Measurements from ENCODE around the gene UBR2.
A peak's percentile ranks its signal among the peaks of the same experiment; 100 is the strongest.
"Not testable (repeated sequence)": the region's sequence is repeated elsewhere in the genome, so short reads cannot be mapped to it uniquely, and the experiment has no call there.

The UBR2 gene

DNA sequence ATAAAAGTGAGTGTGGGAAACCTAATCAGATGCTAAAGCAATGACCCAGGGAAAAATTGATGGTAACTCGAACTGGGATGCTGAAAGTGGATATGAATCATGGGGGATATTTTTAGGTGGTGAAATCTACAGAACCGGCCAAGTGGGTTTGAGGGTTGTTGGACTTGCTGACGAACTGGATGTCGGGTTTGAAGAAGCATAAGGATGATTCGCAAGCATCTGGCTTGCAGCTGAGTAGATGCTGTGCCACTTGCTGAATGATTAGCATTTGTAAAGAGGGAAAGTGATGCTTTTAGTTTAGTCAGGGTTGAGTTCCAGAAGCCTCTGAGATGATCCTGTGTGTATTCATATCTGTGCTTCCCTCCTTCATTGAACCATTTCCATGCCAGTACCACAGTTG lies 54.9 kb downstream of the UBR2 start:
- no peak for DNase-seq

- DNase-seq, result no peak
These were observed 56.1 kb downstream of the UBR2 start for GRCh38 chr6:42619963-42620362.

DNA sequence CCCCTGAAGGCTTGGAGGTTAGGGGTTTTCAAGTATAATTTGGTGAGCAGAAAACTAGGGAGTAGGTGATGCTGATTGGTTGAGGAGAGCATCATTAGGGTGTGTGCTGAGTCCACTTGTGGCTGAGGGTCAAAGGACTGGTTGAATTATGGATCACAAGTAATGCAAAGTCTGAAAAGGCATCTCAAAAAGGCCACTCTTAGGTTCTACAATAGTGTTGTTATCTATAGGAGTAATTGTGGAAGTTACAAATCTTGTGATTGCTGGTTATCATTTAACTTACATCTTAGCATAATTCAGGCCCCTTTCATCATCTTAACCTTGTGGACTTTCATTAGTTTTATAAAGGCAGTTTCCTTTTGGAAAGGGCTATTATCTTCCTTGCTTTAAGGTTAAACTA lies 60.8 kb downstream of the UBR2 start:
- DNase-seq, result no peak

- DNase-seq, result no peak
These were observed 63.2 kb downstream of the UBR2 start for GRCh38 chr6:42627044-42627443.

DNA sequence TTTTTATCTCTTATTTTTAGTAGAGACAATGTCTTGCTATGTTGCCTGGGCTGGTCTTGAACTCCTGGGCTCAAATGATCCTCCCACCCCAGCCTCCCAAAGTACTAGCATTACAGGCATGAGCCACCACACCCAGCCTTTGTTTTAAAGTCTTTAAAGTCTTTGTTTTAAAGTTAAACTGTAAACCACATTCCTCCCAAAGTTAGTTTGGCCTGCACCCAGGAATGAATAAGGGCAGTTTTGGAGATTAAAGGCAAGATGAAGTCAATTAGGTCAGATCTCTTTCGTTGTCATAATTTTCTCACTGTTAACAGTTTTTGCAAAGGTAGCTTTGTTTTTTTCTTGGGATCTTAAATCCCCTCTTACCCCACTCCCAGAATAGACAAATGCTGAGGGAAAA lies 63.8 kb downstream of the UBR2 start:
- no peak for DNase-seq

DNA sequence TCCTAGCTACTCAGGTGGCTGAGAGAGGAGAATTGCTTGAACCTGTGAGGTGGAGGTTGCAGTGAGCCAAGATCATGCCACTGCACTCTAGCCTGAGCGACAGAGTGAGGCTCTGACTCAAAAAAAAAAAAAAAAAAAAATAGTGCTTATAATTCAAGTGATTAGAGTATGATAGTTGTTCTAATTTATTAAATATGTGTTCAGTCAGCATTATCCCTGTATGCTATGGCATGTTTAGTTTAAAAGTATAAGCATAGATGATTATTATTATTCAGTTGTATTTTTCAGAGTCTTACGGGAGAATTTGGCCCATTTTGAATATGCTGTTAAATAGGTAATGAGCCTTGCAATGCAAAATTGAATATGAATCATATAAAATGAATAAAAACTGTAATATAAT lies 64.8 kb downstream of the UBR2 start:
- no peak for DNase-seq

DNA sequence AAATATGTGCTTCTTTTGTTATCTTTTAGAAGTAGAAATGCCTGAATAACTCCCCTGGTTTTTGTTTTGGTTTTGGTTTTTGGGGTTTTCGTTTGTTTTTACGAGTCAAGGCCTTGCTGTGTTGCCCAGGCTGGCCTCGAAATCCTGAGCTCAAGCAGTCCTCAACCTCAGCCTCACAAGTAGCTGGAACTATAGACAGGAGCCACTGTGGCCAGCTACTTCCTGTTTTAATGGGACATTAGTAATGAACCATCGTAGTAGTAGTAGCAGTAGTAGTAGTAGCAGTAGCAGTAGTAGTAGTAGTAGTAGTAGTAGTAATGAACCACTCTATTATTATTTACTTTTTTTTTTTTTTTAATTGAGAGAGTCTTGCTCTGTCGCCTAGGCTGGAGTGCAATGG lies 66.0 kb downstream of the UBR2 start:
- no peak for DNase-seq

- DNase-seq, result no peak
These were observed 73.9 kb downstream of the UBR2 start for GRCh38 chr6:42637681-42638080.

GRCh38 chr6:42642794-42643193 lies 79.0 kb downstream of the UBR2 start:
- no peak for DNase-seq

DNA sequence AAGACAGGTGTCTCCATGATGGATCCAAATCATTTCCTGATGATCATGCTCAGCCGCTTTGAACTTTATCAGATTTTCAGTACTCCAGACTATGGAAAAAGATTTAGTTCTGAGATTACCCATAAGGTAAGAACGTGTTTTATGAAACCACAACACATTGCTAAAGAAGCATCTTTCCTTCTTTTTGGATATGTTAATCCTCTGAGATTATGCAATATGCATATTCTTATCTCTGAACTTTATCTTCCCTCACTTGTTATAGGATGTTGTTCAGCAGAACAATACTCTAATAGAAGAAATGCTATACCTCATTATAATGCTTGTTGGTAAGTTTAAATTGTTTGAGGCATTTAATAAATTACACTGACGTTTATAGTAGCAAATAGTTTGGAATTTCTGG lies 80.4 kb downstream of the UBR2 start:
- no peak for DNase-seq

DNA sequence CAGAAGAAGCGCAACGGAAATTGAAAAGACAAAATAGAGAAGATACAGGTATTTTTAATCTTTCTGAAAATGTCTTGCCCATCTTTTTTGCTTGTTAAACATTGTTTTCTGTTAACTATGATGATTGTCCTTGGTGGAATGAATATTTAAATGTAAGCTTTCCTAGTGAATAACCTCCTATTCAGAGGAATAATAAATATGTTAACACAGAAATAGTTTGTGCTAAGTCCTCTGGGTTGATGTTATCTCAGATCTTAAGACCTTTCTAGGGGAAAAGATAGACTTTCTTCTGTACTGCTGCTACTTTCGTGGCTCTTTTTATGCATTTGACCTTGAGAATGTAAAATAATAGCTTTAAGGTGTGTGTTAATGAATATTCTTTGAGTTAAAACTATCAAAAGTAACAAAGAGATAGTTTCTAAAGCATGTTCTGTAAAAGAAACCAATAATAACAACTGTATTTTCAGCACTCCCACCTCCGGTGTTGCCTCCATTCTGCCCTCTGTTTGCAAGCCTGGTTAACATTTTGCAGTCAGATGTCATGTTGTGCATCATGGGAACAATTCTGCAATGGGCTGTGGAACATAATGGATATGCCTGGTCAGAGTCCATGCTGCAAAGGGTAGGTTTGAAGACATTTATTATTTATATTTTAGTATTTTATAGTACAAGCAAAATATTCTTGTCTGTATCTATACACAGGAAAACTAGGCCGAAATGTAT lies 88.4 kb downstream of the UBR2 start:
- DNase-seq, result no peak

GRCh38 chr6:42653851-42654250 lies 90.0 kb downstream of the UBR2 start:
- DNase-seq, result no peak

- no peak for DNase-seq
These were observed 96.0 kb downstream of the UBR2 start for GRCh38 chr6:42659806-42660205.

DNA sequence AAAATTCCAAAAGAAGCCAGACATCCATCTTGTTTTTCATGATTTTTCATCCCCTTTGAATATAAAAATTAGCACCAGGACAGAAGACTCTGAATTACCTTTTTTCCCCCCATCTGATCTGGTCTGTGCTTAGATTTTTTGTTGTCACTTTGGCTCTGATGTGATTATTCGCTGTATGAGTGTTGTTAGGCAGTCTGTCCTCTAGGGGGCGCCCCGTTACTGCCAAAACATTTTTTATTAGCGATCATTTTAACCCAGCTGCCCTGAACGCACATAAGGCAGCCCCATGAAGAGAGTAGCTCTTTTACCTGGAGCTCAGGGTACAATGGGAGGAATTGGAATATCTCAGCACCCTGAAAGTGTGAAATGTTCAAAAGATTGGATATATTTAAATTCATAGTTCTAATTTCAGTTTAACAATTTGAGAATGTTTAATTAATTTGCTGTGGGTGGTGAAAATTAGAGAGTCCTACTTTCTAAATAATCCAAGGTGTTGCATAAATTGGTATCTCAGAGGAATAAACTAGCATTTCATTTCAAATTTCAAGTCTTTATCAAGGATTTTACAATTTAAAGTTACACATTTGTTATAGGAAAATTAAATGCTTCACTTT lies 97.8 kb downstream of the UBR2 start:
- peak; percentile 2 for DNase-seq

GRCh38 chr6:42664718-42665117 lies 100.9 kb downstream of the UBR2 start:
- DNase-seq, result no peak

DNA sequence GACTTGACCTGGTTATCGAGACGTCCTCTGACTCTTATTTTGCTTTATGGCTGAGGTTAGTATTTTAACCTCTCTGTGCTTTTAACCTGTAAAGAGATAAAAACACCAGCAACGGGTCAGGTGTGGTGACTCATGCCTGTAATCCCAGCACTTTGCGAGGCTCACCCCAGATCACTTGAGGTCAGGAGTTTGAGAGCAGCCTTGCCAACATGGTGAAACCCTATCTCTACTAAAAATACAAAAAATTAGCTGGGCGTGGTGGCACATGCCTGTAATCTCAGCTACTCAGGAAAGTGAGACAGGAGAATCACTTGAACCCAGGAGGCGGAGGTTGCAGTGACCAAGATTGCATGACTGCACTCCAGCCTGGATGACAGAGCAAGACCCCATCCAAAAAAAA lies 110.5 kb downstream of the UBR2 start:
- DNase-seq, result not testable (repeated sequence)

DNA sequence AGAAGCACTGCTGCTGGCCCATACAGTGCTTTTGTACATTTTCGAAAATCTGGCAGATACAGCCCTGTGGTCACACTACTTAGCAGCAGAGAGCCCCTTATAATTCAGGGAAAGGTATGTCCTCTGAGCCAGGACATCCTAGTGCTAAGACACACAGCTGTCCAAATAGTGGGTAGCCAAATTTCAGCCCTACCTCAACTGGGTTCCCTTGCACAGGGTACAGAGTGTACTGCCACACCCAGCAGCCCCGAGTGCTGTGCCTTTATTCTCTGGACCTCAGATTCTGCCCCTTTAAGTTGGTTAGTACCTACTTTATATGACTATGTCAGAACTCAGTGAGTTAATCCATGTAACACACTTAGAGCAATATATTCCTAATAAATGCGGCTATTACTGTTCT lies 111.0 kb downstream of the UBR2 start:
- no peak for DNase-seq

DNA sequence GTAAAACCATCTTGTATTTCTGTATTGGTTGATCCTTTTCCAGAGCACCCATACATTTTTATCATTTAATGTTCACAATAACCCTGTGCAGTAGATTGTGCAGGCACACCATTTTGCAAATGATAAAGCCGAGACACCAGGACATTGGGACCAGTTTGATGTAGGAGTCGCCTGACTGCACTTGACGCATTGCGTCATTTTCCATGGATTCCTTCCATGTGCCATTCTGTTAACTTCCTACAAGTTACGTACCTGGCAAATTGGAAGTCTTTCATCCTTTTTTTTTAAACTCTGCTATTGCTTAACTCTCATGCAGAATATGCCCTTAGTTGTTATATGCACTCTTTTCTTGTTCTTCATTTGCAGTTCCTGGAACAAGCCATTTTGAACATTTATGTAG lies 115.5 kb downstream of the UBR2 start:
- DNase-seq, result no peak

DNA sequence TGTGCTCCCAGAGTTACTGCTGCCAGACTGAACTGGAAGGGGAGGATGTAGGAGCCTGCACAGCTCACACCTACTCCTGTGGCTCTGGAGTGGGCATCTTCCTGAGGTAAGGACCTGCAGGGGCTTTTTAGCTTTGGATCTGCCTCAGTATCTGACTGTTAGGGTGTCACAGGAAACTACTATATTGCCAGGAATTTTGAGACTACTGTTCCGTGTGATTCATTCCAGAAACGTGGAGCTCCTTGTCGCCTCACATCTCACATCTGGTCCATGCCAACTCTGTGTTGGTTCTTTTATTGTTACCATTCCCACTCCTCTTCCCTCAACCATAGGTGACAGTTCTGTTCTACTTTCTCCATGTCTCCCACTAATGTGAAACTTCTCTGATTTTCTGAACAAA lies 124.5 kb downstream of the UBR2 start:
- no peak for DNase-seq

DNA sequence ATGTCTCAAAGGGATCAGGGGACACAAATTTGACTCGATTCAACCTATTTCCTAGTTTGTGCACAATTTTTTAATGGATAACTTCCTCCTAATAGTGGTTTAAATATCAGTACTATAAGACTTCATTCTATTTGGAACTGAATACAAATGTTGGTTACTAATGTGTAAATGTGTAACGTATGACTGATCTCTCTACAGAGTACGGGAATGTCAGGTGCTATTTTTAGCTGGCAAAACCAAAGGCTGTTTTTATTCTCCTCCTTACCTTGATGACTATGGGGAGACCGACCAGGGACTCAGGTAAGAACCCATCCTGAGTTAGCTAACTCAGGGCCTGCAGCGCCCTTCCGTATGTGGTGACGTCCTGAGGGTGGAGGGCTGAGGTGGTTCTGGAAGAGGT lies 125.5 kb downstream of the UBR2 start:
- DNase-seq, result no peak

DNA sequence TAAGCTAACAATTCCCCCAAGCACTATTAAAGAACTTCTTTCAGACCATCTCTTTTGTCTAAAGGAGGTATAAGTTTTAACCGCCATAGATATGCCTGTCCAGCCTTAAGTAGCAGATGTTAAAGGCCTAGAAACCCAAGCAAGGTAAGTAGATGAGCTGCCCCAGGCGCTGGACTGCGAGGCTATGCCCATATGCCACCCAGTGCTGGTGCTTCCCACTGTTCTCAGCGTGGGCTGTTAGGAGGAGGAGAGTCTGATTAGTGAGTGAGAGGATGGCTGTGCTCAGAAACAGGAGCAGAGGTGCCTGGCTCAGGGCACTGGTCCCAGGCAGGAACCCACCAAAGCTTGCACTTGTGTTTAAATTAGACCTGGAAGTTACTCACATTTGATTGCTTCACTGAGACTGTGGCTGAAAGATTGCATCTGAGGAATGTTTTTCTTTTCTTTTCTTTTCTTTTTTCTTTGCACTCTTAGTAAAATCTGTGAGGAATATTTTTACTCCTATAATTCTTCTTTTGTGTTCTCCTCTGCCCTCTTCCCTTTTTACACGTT lies 126.4 kb downstream of the UBR2 start:
- DNase-seq, result peak; percentile 51

DNA sequence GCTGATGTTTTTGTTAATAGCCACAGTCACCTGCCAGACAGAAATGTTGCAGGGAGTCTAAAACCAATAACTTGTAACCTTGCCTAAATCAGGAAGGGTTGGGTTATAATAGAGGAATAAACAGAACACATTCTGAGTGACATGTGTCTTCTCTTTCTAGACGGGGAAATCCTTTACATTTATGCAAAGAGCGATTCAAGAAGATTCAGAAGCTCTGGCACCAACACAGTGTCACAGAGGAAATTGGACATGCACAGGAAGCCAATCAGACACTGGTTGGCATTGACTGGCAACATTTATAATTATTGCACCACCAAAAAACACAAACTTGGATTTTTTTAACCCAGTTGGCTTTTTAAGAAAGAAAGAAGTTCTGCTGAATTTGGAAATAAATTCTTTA lies 127.0 kb downstream of the UBR2 start:
- DNase-seq, result no peak

DNA sequence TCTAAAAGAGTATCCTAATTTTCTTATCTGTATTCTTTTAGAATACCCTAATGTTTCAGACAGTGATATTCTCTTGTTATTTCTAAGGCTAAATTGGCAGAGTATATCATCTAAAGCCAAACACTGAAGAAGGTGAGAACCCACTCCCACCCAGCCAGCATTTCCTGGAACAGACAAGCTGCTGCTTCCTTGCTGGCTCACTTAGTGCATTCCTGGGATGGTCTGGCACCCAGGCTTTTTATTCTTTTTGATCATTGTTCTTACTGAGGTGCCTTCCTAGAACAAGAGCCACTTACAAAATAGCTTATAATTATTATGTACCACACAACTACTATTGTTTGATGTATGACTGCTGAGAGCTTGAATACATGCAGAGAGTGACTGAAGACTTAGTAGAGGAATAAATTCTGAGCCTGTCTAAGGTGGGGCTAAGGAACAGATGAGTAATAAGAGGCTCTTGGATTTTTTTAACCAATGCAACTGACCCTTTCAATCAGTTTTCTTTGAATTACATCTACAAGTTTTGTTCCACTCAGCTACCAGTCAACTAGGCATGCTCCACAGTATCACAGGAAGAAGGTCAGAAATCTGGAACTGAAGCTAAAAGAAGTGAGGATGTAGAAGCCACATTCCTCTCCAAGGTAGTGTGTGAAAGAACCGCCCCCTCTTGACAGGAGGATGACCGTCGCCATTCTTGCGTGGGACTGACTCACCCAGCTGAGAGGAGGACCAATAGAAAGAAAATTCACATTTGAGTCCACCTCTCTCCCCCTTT lies 128.5 kb downstream of the UBR2 start:
- no peak for DNase-seq

DNA sequence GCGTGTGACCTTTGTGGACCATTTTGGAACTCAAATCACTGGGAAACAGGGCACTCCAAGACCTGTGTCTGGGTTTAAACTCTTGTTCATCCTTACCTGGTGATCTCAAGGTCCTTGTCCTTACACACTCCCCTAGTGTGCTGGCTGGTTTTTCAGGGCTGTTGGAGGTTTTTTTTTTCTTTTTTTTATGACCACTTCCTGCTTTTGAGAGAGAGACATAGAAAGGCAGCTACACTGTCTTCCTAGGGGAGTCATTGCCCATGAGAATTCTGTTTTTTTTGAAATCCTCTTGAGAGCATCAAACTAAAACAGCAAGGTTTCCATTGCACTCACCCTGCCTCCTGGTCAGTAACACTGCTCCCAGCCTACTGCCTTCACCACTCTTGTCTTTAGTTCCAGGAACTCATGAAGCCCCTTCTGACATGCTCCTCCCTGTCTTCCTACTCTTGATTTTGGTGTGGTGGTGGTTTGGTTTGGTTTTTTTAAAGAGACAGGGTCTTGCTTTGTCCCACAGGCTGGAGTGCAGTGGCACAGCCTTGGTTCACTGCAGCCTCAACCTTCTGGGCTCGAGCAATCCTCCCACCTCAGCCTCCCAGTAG lies 130.0 kb downstream of the UBR2 start:
- DNase-seq, result no peak

All from NCI-H524 treated with DMSO at 0.1 percent for 48 hours (cell line).